ENCODE data around the gene CCDC88A.

GRCh38 chr2:55391615-55392242, 27.9 kb downstream of the CCDC88A start:
- TF ChIP-seq CTCF (conservative IDR thresholded peaks at IDR 0.05; ENCODE audit: low read depth, low read length) (no peak), EZH2 (IDR thresholded peaks at IDR 0.05; ENCODE audit: low read length, unreplicated experiment) (no peak), EZH2phosphoT487 (IDR thresholded peaks at IDR 0.05; ENCODE audit: borderline replicate concordance, low read length) (no peak)
